Testis (tissue), 3 donors: ENCODE measurements around the gene DNAH5. TPM values are rescaled to one million over a fixed set of nuclear protein-coding genes. Genes with fewer than 3 reads are reported as not detected.

ENCODE experiments used
- DNase-seq: peaks from one replicate; pipeline ENCODE4 v3.0.0-alpha.2; 2019
- H3K27ac ChIP-seq, 2 donors: fragments of 200-600 bp; sonication (generic); one replicate each; pipeline ENCODE4 v1.5.1; 2019
- H3K27me3 ChIP-seq: fragments of 200-600 bp; sonication (generic); one replicate; pipeline ENCODE4 v1.5.1; 2019
- H3K36me3 ChIP-seq: fragments of 200-600 bp; sonication (generic); one replicate; pipeline ENCODE4 v1.5.1; 2017; ENCODE audit warnings: low read depth; ENCODE audit errors: missing control alignments
- H3K4me1 ChIP-seq: fragments of 200-600 bp; sonication (generic); one replicate; pipeline ENCODE4 v1.5.1; 2019
- H3K4me3 ChIP-seq, 2 donors: fragments of 200-600 bp; sonication (generic); one replicate each; pipeline ENCODE4 v1.5.1; 2017 to 2019
- H3K9me3 ChIP-seq: fragments of 200-600 bp; sonication (generic); one replicate; pipeline ENCODE4 v1.5.1; 2017
- CTCF ChIP-seq, 3 experiments: fragments of 450-650 bp in 2 of 3; fragments of 200-600 bp in 1 of 3; sonication (generic) in 1 of 3; IDR thresholded peaks; one replicate each; pipeline ENCODE4 v1.5.1; 2016 to 2019; ENCODE audit warnings: antibody characterized with exemption in 3 of 3, mild to moderate bottlenecking in 2 of 3, moderate library complexity in 1 of 3
- POLR2A ChIP-seq: fragments of 450-650 bp; IDR thresholded peaks from one replicate; pipeline ENCODE4 v1.6.1; 2017; ENCODE audit warnings: antibody characterized with exemption, mild to moderate bottlenecking, moderate library complexity
- WGBS, 2 donors: methylation state at CpG; one replicate each; pipeline ENCODE4 v1.1.5; 2018; 5-methylcytosine and 5-hydroxymethylcytosine counted together
- intact Hi-C: fragments of 100-400 bp; cut with DNase I; formaldehyde crosslinking; loops from one replicate; pipeline ENCODE4 v1.15.1; 2023; ENCODE audit warnings: low total_unique reads
- polyA plus RNA-seq: library from polyadenylated mRNA; stranded (reverse); fragments of 350-450 nt; fragmentation: Illumina TruSeq; extraction: RNeasy Lipid Tissue Mini Kit (QIAGEN cat#74804); gene quantifications from one replicate; pipeline ENCODE4 v1.2.3, GENCODE V29; 2014; ENCODE audit warnings: low read depth, low replicate concordance; ENCODE audit not compliant: insufficient read depth
- total RNA-seq, 2 donors: library from RNA; depleted of rRNA; stranded (reverse); fragments of >200 nt; gene quantifications; one replicate each; pipeline ENCODE4 v1.2.3, GENCODE V29; 2016

The DNAH5 gene
- total and polyA plus RNA-seq, 3 donors from 2014 or later, result 1.1 to 5.9 (median 5.1) TPM

- intact Hi-C loops, result no loop called here
- DNase-seq, result no peak
- H3K9me3 ChIP-seq, result no peaks in the 10 kb centered on the region
- no peak overlapping the region for H3K27ac ChIP-seq
- H3K4me3 ChIP-seq, result no peak overlapping the region
- no peaks in the 10 kb centered on the region for H3K36me3 ChIP-seq
- H3K27me3 ChIP-seq, result no peaks in the 10 kb centered on the region
- H3K4me1 ChIP-seq, result no peaks in the 10 kb centered on the region
- TF ChIP-seq POLR2A (no peak), CTCF (IDR thresholded peaks at IDR 0.05) (no peak)
Measured at GRCh38 chr5:13692172-13692571, 252.3 kb downstream of the DNAH5 start.

- Histone ChIP-seq H3K9me3 (no peaks in the 10 kb centered on the region), H3K4me3 (no peak overlapping the region), H3K36me3 (no peaks in the 10 kb centered on the region), H3K4me1 (no peaks in the 10 kb centered on the region), H3K27ac (no peak overlapping the region), H3K27me3 (no peaks in the 10 kb centered on the region)
- no peak for TF ChIP-seq POLR2A
- no peak for TF ChIP-seq CTCF (IDR thresholded peaks at IDR 0.05)
- WGBS, 2 donors, result 91 to 95% methylated on average over 4 of the region's 4 CpGs
- intact Hi-C loops, result no loop called here
- DNase-seq, result no peak
Measured at GRCh38 chr5:13676531-13676930, 268.0 kb downstream of the DNAH5 start.

GRCh38 chr5:13674391-13674790 is 270.1 kb downstream of the DNAH5 start:
- Histone ChIP-seq H3K36me3 (no peaks in the 10 kb centered on the region), H3K27me3 (no peaks in the 10 kb centered on the region), H3K9me3 (no peaks in the 10 kb centered on the region), H3K4me3 (no peak overlapping the region), H3K4me1 (no peaks in the 10 kb centered on the region), H3K27ac (no peak overlapping the region)
- DNase-seq, result no peak
- intact Hi-C loops, result no loop called here
- TF ChIP-seq CTCF (IDR thresholded peaks at IDR 0.05), result no peak
- TF ChIP-seq POLR2A, result no peak

GRCh38 chr5:13673511-13673910 is 271.0 kb downstream of the DNAH5 start:
- intact Hi-C loops, result no loop called here
- no peaks in the 10 kb centered on the region for H3K4me1 ChIP-seq
- no peaks in the 10 kb centered on the region for H3K9me3 ChIP-seq
- no peaks in the 10 kb centered on the region for H3K36me3 ChIP-seq
- no peak for DNase-seq
- H3K27ac ChIP-seq, result no peak overlapping the region
- no peak overlapping the region for H3K4me3 ChIP-seq
- H3K27me3 ChIP-seq, result no peaks in the 10 kb centered on the region
- 49 to 52% methylated on average over 3 of the region's 3 CpGs for WGBS, 2 donors
- no peak for TF ChIP-seq CTCF (IDR thresholded peaks at IDR 0.05)

GRCh38 chr5:13664377-13664776 is 280.1 kb downstream of the DNAH5 start:
- TF ChIP-seq POLR2A (no peak), CTCF (IDR thresholded peaks at IDR 0.05) (no peak)
- H3K4me1 ChIP-seq, result no peaks in the 10 kb centered on the region
- no peak overlapping the region for H3K4me3 ChIP-seq
- no peak overlapping the region for H3K27ac ChIP-seq
- 46 to 65% methylated on average over 3 of the region's 3 CpGs for WGBS, 2 donors
- no peak for DNase-seq
- intact Hi-C loops, result no loop called here
- no peaks in the 10 kb centered on the region for H3K9me3 ChIP-seq
- no peaks in the 10 kb centered on the region for H3K36me3 ChIP-seq
- no peaks in the 10 kb centered on the region for H3K27me3 ChIP-seq
